Measurements from ENCODE around the gene VWA7. TPM values are rescaled to one million over a fixed set of nuclear protein-coding genes. Genes with fewer than 3 reads are reported as not detected.

Gene VWA7
- total and polyA plus RNA-seq, 4 experiments from 2014 or later: 1.00 to 2.5 (median 1.4) TPM

- no peaks in the 10 kb centered on the region for H3K27me3 Mint-ChIP-seq
- intact Hi-C loops (cut with micrococcal nuclease): loop anchor here (1.0 to 5.0 kb wide), 2 partner anchors 54 to 59 kb away; partner anchors contain the start of genes LY6G5C and VARS1
- peak within 1 kb of the TSS; percentile 95 to 99 for H3K4me3 ChIP-seq (ENCODE audit: low read length in 2 of 2)
These were observed 40.9 kb downstream of the VWA7 start, which contains the start of gene CLIC1 for GRCh38 chr6:31736021-31736767. Gene CLIC1 (minus strand): TSS chr6:31736530. CDS start chr6:31736300, 230 bp downstream.

DNA sequence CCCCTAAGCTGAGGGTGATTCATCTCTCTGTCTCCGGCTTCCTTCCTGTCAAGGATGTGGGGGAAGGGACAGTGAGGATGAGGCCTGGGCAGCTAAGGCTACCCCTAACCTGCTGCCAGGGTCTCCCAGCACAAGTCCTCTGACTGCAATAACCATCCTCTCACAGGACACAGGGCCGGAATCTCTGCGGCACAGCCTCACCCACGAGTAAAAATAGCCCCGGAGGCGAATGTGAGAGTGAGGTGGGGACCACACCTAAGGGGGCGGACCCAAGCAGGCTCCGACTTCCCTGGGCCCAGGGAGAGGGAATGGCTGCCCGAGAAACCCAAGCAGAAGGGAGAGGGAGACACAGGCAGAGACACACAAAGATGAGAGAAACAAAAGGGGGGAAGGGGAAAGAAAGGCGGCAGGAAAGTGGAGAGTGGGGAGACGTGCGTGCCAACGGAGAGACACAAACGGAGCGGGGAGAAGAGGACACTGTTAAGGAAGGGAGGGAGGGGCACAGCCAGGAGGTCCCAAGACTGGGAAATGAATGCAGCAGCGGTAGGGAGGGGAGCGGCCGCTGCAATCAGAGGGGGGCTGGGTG is 42.2 kb downstream of the VWA7 start:
- H3K4me1 ChIP-seq (ENCODE audit: insufficient read depth, low read length): peaks cover 65% of the 10 kb centered on the region
- Mint-ChIP-seq H3K4me3 (peak overlapping the region; percentile 89 to 99 (median 98)), H3K27ac (peak overlapping the region; percentile 94 to 97 (median 95)), H3K27me3 (no peaks in the 10 kb centered on the region), H3K9me3 (no peaks in the 10 kb centered on the region), H3K4me1 (peaks cover 45 to 78% (median 65%) of the 10 kb centered on the region in 4 donors), H3K36me3 (peaks cover 30 to 67% of the 10 kb centered on the region in 2 donors)
- H3K36me3 ChIP-seq (ENCODE audit: insufficient read depth, low read length): peaks cover 34% of the 10 kb centered on the region
- DNase-seq: peak; percentile 22 to 85 (median 33)
- ChIA-PET POLR2A (ENCODE audit: partially characterized antibody) (interaction anchor here (0.7 to 8.9 kb wide), 12 partner anchors 7 to 193 kb away, joined by 3 to 81 read pairs (median 46); partner anchors contain the start of genes ABHD16A, BAG6, DDAH2 and DDX39B), CTCF (ENCODE audit: partially characterized antibody) (interaction anchor here (1.4 to 17.2 kb wide), 4 partner anchors 38 to 96 kb away, joined by 5 to 173 read pairs (median 16); partner anchors contain the start of genes VARS1 and VWA7)
- H3K27ac ChIP-seq (ENCODE audit: low read depth, low read length): peak overlapping the region; percentile 82
- peak overlapping the region; percentile 95 to 99 for H3K4me3 ChIP-seq (ENCODE audit: low read length in 2 of 2)
- H3K9me3 ChIP-seq (ENCODE audit: control insufficient read depth in 1 of 2, low read length in 2 of 2): no peaks in the 10 kb centered on the region
- no peaks in the 10 kb centered on the region for H3K27me3 ChIP-seq (ENCODE audit: insufficient read depth, low read length)
- intact Hi-C loops (cut with micrococcal nuclease): loop anchor here (5.0 kb wide), 1 partner anchor 53 kb away; the partner anchor contains the start of gene LY6G5C

More at GRCh38 chr6:31736021-31736767, 40.9 kb downstream of the VWA7 start, which contains the start of gene CLIC1:
- H3K9me3 Mint-ChIP-seq: no peaks in the 10 kb centered on the region
- H3K36me3 Mint-ChIP-seq: peaks cover 21 to 56% of the 10 kb centered on the region in 2 donors
- peak within 1 kb of the TSS; percentile 89 to 99 (median 98) for H3K4me3 Mint-ChIP-seq
- POLR2A ChIA-PET (ENCODE audit: partially characterized antibody): interaction anchor here (0.5 to 8.9 kb wide), 19 partner anchors 9 to 1213 kb away, joined by 3 to 81 read pairs (median 6); partner anchors contain the start of genes ABHD16A, BAG6, C6orf47 and DDAH2
- Histone ChIP-seq H3K9me3 (ENCODE audit: control insufficient read depth in 1 of 2, low read length in 2 of 2) (no peaks in the 10 kb centered on the region), H3K4me1 (ENCODE audit: insufficient read depth, low read length) (peaks cover 64% of the 10 kb centered on the region), H3K36me3 (ENCODE audit: insufficient read depth, low read length) (peaks cover 27% of the 10 kb centered on the region), H3K27me3 (ENCODE audit: insufficient read depth, low read length) (no peaks in the 10 kb centered on the region), H3K27ac (ENCODE audit: low read depth, low read length) (peak within 1 kb of the TSS; percentile 82)
- H3K27ac Mint-ChIP-seq: peak within 1 kb of the TSS; percentile 94 to 97 (median 95)
- DNase-seq: peak; percentile 50 to 82 (median 52)
- CTCF ChIA-PET (ENCODE audit: partially characterized antibody): interaction anchor here (0.8 to 17.2 kb wide), 8 partner anchors 37 to 127 kb away, joined by 3 to 173 read pairs (median 7); partner anchors contain the start of genes LSM2, LY6G5C, NEU1 and VARS1
- H3K4me1 Mint-ChIP-seq: peaks cover 45 to 83% (median 66%) of the 10 kb centered on the region in 4 donors

- Histone ChIP-seq H3K4me3 (ENCODE audit: low read length in 2 of 2) (peak overlapping the region; percentile 95 to 99), H3K36me3 (ENCODE audit: insufficient read depth, low read length) (peaks cover 34% of the 10 kb centered on the region), H3K4me1 (ENCODE audit: insufficient read depth, low read length) (peaks cover 61% of the 10 kb centered on the region), H3K9me3 (ENCODE audit: control insufficient read depth in 1 of 2, low read length in 2 of 2) (no peaks in the 10 kb centered on the region), H3K27ac (ENCODE audit: low read depth, low read length) (peak overlapping the region; percentile 82), H3K27me3 (ENCODE audit: insufficient read depth, low read length) (no peaks in the 10 kb centered on the region)
- DNase-seq: no peak
- intact Hi-C loops (cut with micrococcal nuclease): no loop called here
- ChIA-PET CTCF (ENCODE audit: partially characterized antibody) (interaction anchor here (1.2 to 17.2 kb wide), 4 partner anchors 39 to 188 kb away, joined by 3 to 173 read pairs (median 17); partner anchors contain the start of genes ATP6V1G2 and VWA7), POLR2A (ENCODE audit: partially characterized antibody) (interaction anchor here (0.7 to 8.9 kb wide), 11 partner anchors 7 to 193 kb away, joined by 3 to 81 read pairs (median 50); partner anchors contain the start of genes ABHD16A, BAG6, DDAH2 and DDX39B)
- Mint-ChIP-seq H3K4me1 (peaks cover 44 to 76% (median 63%) of the 10 kb centered on the region in 4 donors), H3K27me3 (no peaks in the 10 kb centered on the region), H3K9me3 (no peaks in the 10 kb centered on the region), H3K4me3 (peak overlapping the region; percentile 89 to 99 (median 98)), H3K27ac (peak overlapping the region; percentile 94 to 97 (median 95)), H3K36me3 (peaks cover 30 to 65% of the 10 kb centered on the region in 2 donors)
These were observed 42.8 kb downstream of the VWA7 start for GRCh38 chr6:31734247-31734820.

DNA sequence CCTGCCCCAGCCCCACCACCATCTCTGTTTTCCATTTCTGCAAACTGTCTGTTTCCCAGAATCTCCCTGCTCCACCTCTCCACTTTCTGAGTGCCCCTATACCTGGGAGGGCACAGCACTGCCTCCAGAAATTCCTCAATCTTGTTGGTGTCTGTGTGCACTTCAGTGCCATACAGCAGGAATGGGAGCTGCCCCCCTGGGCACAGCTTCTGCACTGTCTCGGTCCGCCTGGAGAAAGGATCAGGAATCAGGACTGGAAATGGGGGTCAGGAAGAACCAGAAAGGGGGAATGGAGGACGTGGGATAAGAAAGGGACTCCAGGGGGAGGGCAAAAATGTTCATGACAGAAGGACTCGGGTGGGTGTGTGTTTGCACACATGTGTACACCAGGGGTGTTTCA is 43.4 kb downstream of the VWA7 start:
- intact Hi-C loops (cut with micrococcal nuclease): no loop called here
- Mint-ChIP-seq H3K36me3 (peaks cover 30 to 67% of the 10 kb centered on the region in 2 donors), H3K4me1 (peaks cover 42 to 75% (median 62%) of the 10 kb centered on the region in 4 donors), H3K9me3 (no peaks in the 10 kb centered on the region), H3K4me3 (peak overlapping the region in 7 of 8 donors; percentile 89 to 99 (median 98)), H3K27me3 (no peaks in the 10 kb centered on the region), H3K27ac (peak overlapping the region; percentile 94 to 97 (median 95))
- CTCF ChIA-PET (ENCODE audit: partially characterized antibody): interaction anchor here (1.2 to 17.2 kb wide), 7 partner anchors 39 to 188 kb away, joined by 3 to 173 read pairs (median 4); partner anchors contain the start of genes ATP6V1G2, HSPA1B, VARS1 and VWA7
- no peaks in the 10 kb centered on the region for H3K27me3 ChIP-seq (ENCODE audit: insufficient read depth, low read length)
- H3K36me3 ChIP-seq (ENCODE audit: insufficient read depth, low read length): peaks cover 34% of the 10 kb centered on the region
- no peak for DNase-seq
- peak overlapping the region in 1 of 2 donors; percentile 95 for H3K4me3 ChIP-seq (ENCODE audit: low read length in 2 of 2)
- peak overlapping the region; percentile 82 for H3K27ac ChIP-seq (ENCODE audit: low read depth, low read length)
- H3K9me3 ChIP-seq (ENCODE audit: control insufficient read depth in 1 of 2, low read length in 2 of 2): no peaks in the 10 kb centered on the region
- POLR2A ChIA-PET (ENCODE audit: partially characterized antibody): interaction anchor here (0.9 to 8.9 kb wide), 5 partner anchors 80 to 102 kb away, joined by 3 to 81 read pairs (median 50); partner anchors contain the start of genes BAG6, HSPA1A, HSPA1B and HSPA1L
- H3K4me1 ChIP-seq (ENCODE audit: insufficient read depth, low read length): peaks cover 61% of the 10 kb centered on the region

DNA sequence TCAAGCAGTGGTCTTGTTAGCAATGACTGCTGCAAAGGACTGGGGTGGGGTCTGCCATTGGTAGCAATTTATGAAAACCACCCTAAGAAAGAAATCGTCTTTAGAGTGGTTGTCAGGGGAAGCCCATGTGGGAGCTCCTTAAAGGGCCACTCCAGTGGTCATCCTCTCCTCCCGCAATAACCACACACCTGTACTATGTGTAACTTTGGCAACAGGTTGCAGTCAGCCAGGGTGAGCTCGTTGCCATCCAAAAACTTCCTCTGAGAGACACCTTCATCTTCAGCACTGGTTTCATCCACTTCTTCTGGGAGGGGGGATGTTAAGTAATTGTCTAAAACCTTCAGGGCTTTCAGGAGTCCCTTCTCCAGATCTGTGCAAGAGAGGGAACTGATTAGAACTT is 45.1 kb downstream of the VWA7 start:
- no peak overlapping the region for H3K4me3 ChIP-seq (ENCODE audit: low read length in 2 of 2)
- no peak for DNase-seq
- no peaks in the 10 kb centered on the region for H3K9me3 ChIP-seq (ENCODE audit: control insufficient read depth in 1 of 2, low read length in 2 of 2)
- intact Hi-C loops (cut with micrococcal nuclease): no loop called here
- ChIA-PET POLR2A (ENCODE audit: partially characterized antibody) (interaction anchor here (1.5 to 8.2 kb wide), 6 partner anchors 38 to 103 kb away, joined by 3 to 76 read pairs (median 8); partner anchors contain the start of genes HSPA1B and LSM2), CTCF (ENCODE audit: partially characterized antibody) (interaction anchor here (1.1 to 17.2 kb wide), 7 partner anchors 15 to 133 kb away, joined by 3 to 173 read pairs (median 5); partner anchors contain the start of genes HSPA1A, HSPA1L, LSM2 and NEU1)
- peaks cover 60% of the 10 kb centered on the region for H3K4me1 ChIP-seq (ENCODE audit: insufficient read depth, low read length)
- H3K9me3 Mint-ChIP-seq: no peaks in the 10 kb centered on the region
- peaks cover 30 to 65% of the 10 kb centered on the region in 2 donors for H3K36me3 Mint-ChIP-seq
- H3K4me3 Mint-ChIP-seq: peak overlapping the region in 1 of 8 donors; percentile 35
- H3K36me3 ChIP-seq (ENCODE audit: insufficient read depth, low read length): peaks cover 34% of the 10 kb centered on the region
- H3K4me1 Mint-ChIP-seq: peaks cover 30 to 75% (median 54%) of the 10 kb centered on the region in 4 donors
- H3K27ac ChIP-seq (ENCODE audit: low read depth, low read length): no peak overlapping the region
- H3K27me3 ChIP-seq (ENCODE audit: insufficient read depth, low read length): no peaks in the 10 kb centered on the region
- no peaks in the 10 kb centered on the region for H3K27me3 Mint-ChIP-seq
- peak overlapping the region in 4 of 7 donors; percentile 28 to 95 (median 76) for H3K27ac Mint-ChIP-seq

DNA sequence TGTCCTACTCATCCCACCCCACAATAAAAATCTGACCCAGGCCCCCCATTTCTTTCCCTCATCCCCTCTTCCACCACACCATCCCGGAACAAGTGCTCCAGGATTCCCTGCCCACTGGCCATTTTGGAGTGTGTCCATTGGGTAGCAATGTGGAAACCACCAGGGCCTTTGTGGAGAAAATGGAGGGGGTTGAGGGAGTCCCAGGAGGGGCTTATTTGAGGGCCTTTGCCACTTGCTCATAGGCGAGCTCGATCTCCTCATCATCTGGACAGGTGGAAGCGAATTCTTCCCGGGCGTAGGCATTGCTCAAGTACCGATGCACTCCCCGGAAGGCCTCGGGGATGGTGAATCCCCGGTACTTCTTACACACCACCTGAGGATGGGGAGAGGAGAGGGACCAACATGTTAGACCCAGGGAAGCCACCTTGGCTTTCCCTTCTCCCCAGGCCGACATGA is 46.5 kb downstream of the VWA7 start:
- peaks cover 34 to 55% of the 10 kb centered on the region in 2 donors for H3K36me3 Mint-ChIP-seq
- no peaks in the 10 kb centered on the region for H3K27me3 ChIP-seq (ENCODE audit: insufficient read depth, low read length)
- no peaks in the 10 kb centered on the region for H3K9me3 Mint-ChIP-seq
- intact Hi-C loops (cut with micrococcal nuclease): loop anchor here (1.0 kb wide), 1 partner anchor 8 kb away; no protein-coding TSS in a partner anchor
- peaks cover 66% of the 10 kb centered on the region for H3K4me1 ChIP-seq (ENCODE audit: insufficient read depth, low read length)
- peaks cover 34% of the 10 kb centered on the region for H3K36me3 ChIP-seq (ENCODE audit: insufficient read depth, low read length)
- no peaks in the 10 kb centered on the region for H3K27me3 Mint-ChIP-seq
- H3K27ac ChIP-seq (ENCODE audit: low read depth, low read length): peak overlapping the region; percentile 68
- peak overlapping the region; percentile 94 to 98 (median 97) for H3K4me3 Mint-ChIP-seq
- peak overlapping the region; percentile 84 to 95 (median 93) for H3K27ac Mint-ChIP-seq
- H3K9me3 ChIP-seq (ENCODE audit: control insufficient read depth in 1 of 2, low read length in 2 of 2): no peaks in the 10 kb centered on the region
- H3K4me3 ChIP-seq (ENCODE audit: low read length in 2 of 2): peak overlapping the region in 1 of 2 donors; percentile 96
- POLR2A ChIA-PET (ENCODE audit: partially characterized antibody): interaction anchor here (1.2 to 8.2 kb wide), 15 partner anchors 7 to 241 kb away, joined by 3 to 77 read pairs (median 13); partner anchors contain the start of genes ABHD16A, BAG6, CLIC1 and DXO
- CTCF ChIA-PET (ENCODE audit: partially characterized antibody): interaction anchor here (1.1 to 17.2 kb wide), 20 partner anchors 9 to 222 kb away, joined by 3 to 173 read pairs (median 9); partner anchors contain the start of genes ABHD16A, HSPA1A, HSPA1B and HSPA1L
- no peak for DNase-seq
- peaks cover 30 to 77% (median 55%) of the 10 kb centered on the region in 4 donors for H3K4me1 Mint-ChIP-seq

All from CD4-positive, alpha-beta memory T cell (primary cell).